ENCODE results near the gene CADM4. TPM values are rescaled to one million over a fixed set of nuclear protein-coding genes. Genes with fewer than 3 reads are reported as not detected.

Gene CADM4
- polyA plus RNA-seq, 1 of the 3 experiments (the other 2 are of a cell fraction), result 28.9 TPM

GRCh38 chr19:43607238-43608205 lies 32.1 kb downstream of the CADM4 start:
- H3K27me3 ChIP-seq (ENCODE audit: insufficient read depth), result no peaks in the 10 kb centered on the region
- H3K27ac ChIP-seq (ENCODE audit: low read depth in 2 of 2, low read length in 1 of 2), result no peak overlapping the region
- H3K4me1 ChIP-seq (ENCODE audit: control insufficient read depth in 1 of 2, insufficient read depth in 2 of 2, low read depth in 1 of 2, low read length in 1 of 2), result no peaks in the 10 kb centered on the region
- H3K9me2 ChIP-seq, result no peaks in the 10 kb centered on the region
- H3K79me2 ChIP-seq (ENCODE audit: insufficient read depth), result peaks cover 31% of the 10 kb centered on the region
- H3K36me3 ChIP-seq (replicated peaks in 1 of 2; ENCODE audit: control insufficient read depth in 1 of 2, insufficient read depth in 2 of 2, low read length in 1 of 2), result peaks cover 4 to 13% of the 10 kb centered on the region in 2 experiments
- POLR2A ChIA-PET, result no interaction called here
- no peak for DNase-seq
- H3K4me3 ChIP-seq (ENCODE audit: low read depth in 2 of 2, low read length in 1 of 2), result no peak overlapping the region
- no peak overlapping the region for H2AFZ ChIP-seq (ENCODE audit: low read depth)
- H3K9ac ChIP-seq, result no peak overlapping the region
- H3K9me3 ChIP-seq, result no peaks in the 10 kb centered on the region
- CTCF ChIA-PET, result no interaction called here
- no peaks in the 10 kb centered on the region for H4K20me1 ChIP-seq (ENCODE audit: insufficient read depth)
- WGBS (ENCODE audit: low lambda C conversion rate), result 88% methylated on average over 17 of the region's 28 CpGs
- H3F3A ChIP-seq (replicated peaks; ENCODE audit: insufficient read depth), result peaks cover 6% of the 10 kb centered on the region
- TF ChIP-seq POLR2AphosphoS5 (IDR thresholded peaks at IDR 0.05; ENCODE audit: low read depth, low read length), result no peak
- no peak for TF ChIP-seq CTCF (IDR thresholded peaks at IDR 0.05)
- TF ChIP-seq REST (IDR thresholded peaks at IDR 0.05; ENCODE audit: low read depth, low read length), result no peak
- no peak for TF ChIP-seq RFX5 (IDR thresholded peaks at IDR 0.05; ENCODE audit: low read length)
- TF ChIP-seq USF1 (IDR thresholded peaks at IDR 0.05; ENCODE audit: borderline replicate concordance, low read depth), result no peak
- TF ChIP-seq EZH2phosphoT487 (IDR thresholded peaks at IDR 0.05; ENCODE audit: borderline replicate concordance, low read depth), result no peak
- H3K4me2 ChIP-seq, result no peak overlapping the region
